SK-N-SH (cell line): ENCODE measurements around the gene ADAR. TPM values are rescaled to one million over a fixed set of nuclear protein-coding genes. Genes with fewer than 3 reads are reported as not detected.

Experiments used
- CTCF ChIA-PET: fragments of 300-600, 350-600 bp; formaldehyde crosslinking; extraction: SDS; loops from one replicate; lab custom pipeline; 2021; lab: Yijun Ruan, JAX
- POLR2A ChIA-PET: fragments of 350-600 bp; sonication (Branson Sonifier 250); formaldehyde crosslinking; extraction: SDS; loops from one replicate; lab custom pipeline; 2020; ENCODE audit warnings: antibody characterized with exemption, inconsistent platforms; lab: Yijun Ruan, JAX
- DNase-seq: peaks from one replicate; pipeline ENCODE4 v3.0.0; 2012
- H2AFZ ChIP-seq: fragments of 200-600 bp; sonication (generic); 2 replicates; pipeline ENCODE4 v1.8.1; 2016; ENCODE audit warnings: antibody characterized with exemption, mild to moderate bottlenecking, low read depth
- H3F3A ChIP-seq: fragments of 200-600 bp; sonication (generic); replicated peaks from 2 replicates; pipeline ENCODE3; 2016; ENCODE audit warnings: antibody characterized with exemption, mild to moderate bottlenecking; ENCODE audit not compliant: insufficient read depth
- H3K27ac ChIP-seq, 2 experiments: fragments of 200-500 bp in 1 of 2; fragments of 200-600 bp in 1 of 2; sonication (Bioruptor generic) in 1 of 2; sonication (generic), shearing (Covaris generic) in 1 of 2; 2 replicates each; pipeline versions ENCODE4 v1.5.1 to v1.6.1; 2014 to 2016; ENCODE audit warnings: low read depth in 2 of 2, inconsistent platforms in 1 of 2, low read length in 1 of 2, mild to moderate bottlenecking in 1 of 2, mixed read lengths in 1 of 2
- H3K27me3 ChIP-seq: fragments of 200-600 bp; sonication (generic), shearing (Covaris generic); 2 replicates; pipeline ENCODE4 v1.6.1; 2016; ENCODE audit warnings: mixed run types; ENCODE audit not compliant: insufficient read depth
- H3K36me3 ChIP-seq, 2 experiments: fragments of 200-500 bp in 1 of 2; fragments of 200-600 bp in 1 of 2; sonication (Bioruptor generic) in 1 of 2; sonication (generic) in 1 of 2; replicated peaks in 1 of 2; 2 replicates each; pipeline versions ENCODE3 to v1.5.1; 2014 to 2016; ENCODE audit warnings: low read length in 1 of 2, mild to moderate bottlenecking in 1 of 2; ENCODE audit not compliant: insufficient read depth in 2 of 2, control insufficient read depth in 1 of 2
- H3K4me1 ChIP-seq, 2 experiments: fragments of 200-500 bp in 1 of 2; fragments of 200-600 bp in 1 of 2; sonication (Bioruptor generic) in 1 of 2; sonication (generic), shearing (Covaris generic) in 1 of 2; 2 replicates each; pipeline versions ENCODE4 v1.5.1 to v1.6.1; 2014 to 2016; ENCODE audit warnings: low read depth in 1 of 2, low read length in 1 of 2, mixed run types in 1 of 2; ENCODE audit not compliant: insufficient read depth in 2 of 2, control insufficient read depth in 1 of 2
- H3K4me2 ChIP-seq: fragments of 200-600 bp; sonication (generic), shearing (Covaris generic); 2 replicates; pipeline ENCODE4 v1.6.1; 2017; ENCODE audit warnings: mixed run types
- H3K4me3 ChIP-seq, 2 experiments: fragments of 200-500 bp in 1 of 2; fragments of 200-600 bp in 1 of 2; sonication (Bioruptor generic) in 1 of 2; sonication (generic), shearing (Covaris generic) in 1 of 2; 2 replicates each; pipeline versions ENCODE4 v1.5.1 to v1.8.1; 2014 to 2016; ENCODE audit warnings: low read depth in 2 of 2, inconsistent platforms in 1 of 2, low read length in 1 of 2, mild to moderate bottlenecking in 1 of 2, mixed read lengths in 1 of 2, moderate library complexity in 1 of 2
- H3K79me2 ChIP-seq: fragments of 200-600 bp; sonication (generic); 2 replicates; pipeline ENCODE4 v1.8.1; 2017; ENCODE audit warnings: mild to moderate bottlenecking; ENCODE audit not compliant: insufficient read depth
- H3K9ac ChIP-seq: fragments of 200-600 bp; sonication (generic); 2 replicates; pipeline ENCODE4 v1.6.1; 2017; ENCODE audit warnings: mixed run types
- H3K9me2 ChIP-seq: fragments of 200-600 bp; sonication (generic); 2 replicates; pipeline ENCODE4 v1.6.1; 2017; ENCODE audit warnings: mixed run types
- H3K9me3 ChIP-seq: fragments of 200-600 bp; sonication (generic); 2 replicates; pipeline ENCODE4 v1.6.1; 2017; ENCODE audit warnings: mixed run types, mild to moderate bottlenecking, moderate library complexity
- H4K20me1 ChIP-seq: fragments of 200-600 bp; sonication (generic); 2 replicates; pipeline ENCODE4 v1.6.1; 2017; ENCODE audit warnings: mild to moderate bottlenecking, mixed run types; ENCODE audit not compliant: insufficient read depth
- ELF1 ChIP-seq: IDR thresholded peaks from 2 replicates; pipeline ENCODE4 v1.4.0; 2012
- FOSL2 ChIP-seq: IDR thresholded peaks from 2 replicates; pipeline ENCODE4 v1.4.0; 2012; ENCODE audit warnings: low read depth, mild to moderate bottlenecking, moderate library complexity, borderline replicate concordance
- GABPA ChIP-seq: IDR thresholded peaks from 2 replicates; pipeline ENCODE4 v1.4.0; 2012; ENCODE audit warnings: low read depth, mild to moderate bottlenecking
- MEF2A ChIP-seq: IDR thresholded peaks from 2 replicates; pipeline ENCODE4 v1.4.0; 2012; ENCODE audit warnings: low read depth, borderline replicate concordance
- WGBS: methylation state at CpG from one replicate; pipeline ENCODE4 v1.1.6; 2017; ENCODE audit warnings: low lambda C conversion rate; 5-methylcytosine and 5-hydroxymethylcytosine counted together
- polyA plus RNA-seq, 3 experiments: library from polyadenylated mRNA; depleted of rRNA; stranded (reverse); fragments of >200 nt; gene quantifications; 2 replicates each; pipeline ENCODE4 v1.2.3, GENCODE V29; 2012
- TF ChIP-seq, protein P1 (sequence below): fragments of 200-600 bp; sonication (generic); IDR thresholded peaks from 2 replicates; pipeline ENCODE4 v1.6.1; 2017; ENCODE audit warnings: antibody characterized with exemption, mild to moderate bottlenecking, moderate library complexity

ADAR gene
- polyA plus RNA-seq, 1 of the 3 experiments (the other 2 are of a cell fraction) = 61.1 TPM

DNA sequence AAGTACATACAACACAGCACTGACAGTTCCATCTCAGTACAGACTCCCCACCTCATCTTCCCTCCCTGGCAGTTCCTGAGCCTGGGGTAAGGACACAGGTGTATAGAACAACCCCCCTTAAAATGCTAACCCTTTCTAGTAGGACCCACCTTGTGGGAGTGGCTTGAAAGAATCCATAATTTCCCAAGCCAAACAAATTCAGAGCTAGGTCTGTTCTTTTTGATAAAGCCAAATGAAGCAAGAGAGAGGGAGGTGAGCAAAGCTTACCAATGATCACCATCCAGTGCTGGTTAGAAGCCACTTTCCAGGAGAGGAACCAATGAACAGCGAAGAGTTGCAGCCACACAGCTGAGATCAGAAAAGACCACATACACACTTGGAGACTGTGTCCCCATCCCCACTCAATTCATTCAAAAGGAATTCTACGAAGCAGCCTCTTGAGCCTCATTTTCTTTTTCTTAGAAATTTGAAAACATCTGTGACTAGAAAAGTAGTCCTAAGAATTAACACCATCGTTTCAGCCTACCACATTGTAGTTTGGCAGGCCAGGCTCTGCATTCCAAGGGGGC is 58.7 kb downstream of the ADAR start:
- TF ChIP-seq FOSL2 = no peak
- no peak for TF ChIP-seq MEF2A
- TF ChIP-seq ELF1 = no peak
- no peak overlapping the region for H3K4me3 ChIP-seq
- H2AFZ ChIP-seq = no peak overlapping the region
- H3K27me3 ChIP-seq = no peaks in the 10 kb centered on the region
- no peaks in the 10 kb centered on the region for H3K9me2 ChIP-seq
- CTCF ChIA-PET = interaction anchor here (1.2 to 7.4 kb wide), 3 partner anchors 14 to 67 kb away, joined by 3 to 187 read pairs (median 4); no protein-coding TSS in a partner anchor
- H4K20me1 ChIP-seq = no peaks in the 10 kb centered on the region
- H3F3A ChIP-seq = peaks cover 18% of the 10 kb centered on the region
- H3K79me2 ChIP-seq = peaks cover under 1% of the 10 kb centered on the region; the same call in 1 of the 2 replicates
- peaks cover 22 to 60% of the 10 kb centered on the region in 2 experiments for H3K36me3 ChIP-seq
- no peak overlapping the region; a peak in 1 of 4 replicates for H3K27ac ChIP-seq
- H3K4me1 ChIP-seq = peaks cover 0 to 22% of the 10 kb centered on the region in 2 experiments; a peak in 1 of 4 replicates
- 90% methylated on average over 3 of the region's 3 CpGs for WGBS
- no peak overlapping the region for H3K9ac ChIP-seq
- H3K4me2 ChIP-seq = no peak overlapping the region
- no peak for DNase-seq
- H3K9me3 ChIP-seq = no peaks in the 10 kb centered on the region
- POLR2A ChIA-PET = interaction anchor here (0.7 kb wide), 1 partner anchor 271 kb away, joined by 3 read pairs; no protein-coding TSS in a partner anchor

DNA sequence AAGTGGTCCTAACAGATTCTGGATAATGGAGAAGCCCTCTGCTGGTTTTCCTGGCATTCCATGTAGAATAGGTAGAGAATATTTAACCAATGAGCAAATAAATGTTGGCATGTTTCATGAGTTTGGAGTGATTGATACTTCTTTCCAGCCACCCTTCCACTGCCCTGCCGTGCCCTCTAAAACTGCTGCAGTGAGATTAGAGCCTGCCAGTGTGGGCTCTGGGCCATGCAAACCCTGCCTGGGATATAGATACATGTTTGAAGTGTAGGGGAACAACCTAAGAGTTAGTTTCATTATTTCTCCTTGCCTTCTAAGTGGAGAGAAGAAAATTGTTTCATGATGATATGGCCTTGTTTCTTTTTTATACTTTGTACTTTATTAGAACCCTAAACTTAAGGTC is 60.0 kb downstream of the ADAR start:
- Histone ChIP-seq H3K27ac (peak overlapping the region in 1 of 2 experiments; percentile 78; a peak in 2 of 4 replicates), H2AFZ (no peak overlapping the region), H3K27me3 (no peaks in the 10 kb centered on the region), H3K4me1 (peaks cover 0 to 22% of the 10 kb centered on the region in 2 experiments; a peak in 1 of 4 replicates), H3K36me3 (peaks cover 13 to 47% of the 10 kb centered on the region in 2 experiments), H3K9ac (no peak overlapping the region), H3K4me2 (no peak overlapping the region), H3K9me3 (no peaks in the 10 kb centered on the region), H3K4me3 (no peak overlapping the region), H3K79me2 (no peaks in the 10 kb centered on the region), H3F3A (peaks cover 18% of the 10 kb centered on the region), H3K9me2 (no peaks in the 10 kb centered on the region), H4K20me1 (no peaks in the 10 kb centered on the region)
- TF ChIP-seq MEF2A = no peak
- 87% methylated on average over 1 of the region's 1 CpG for WGBS
- ChIA-PET CTCF (interaction anchor here (0.5 to 7.4 kb wide), 8 partner anchors 7 to 330 kb away, joined by 3 to 187 read pairs (median 11); no protein-coding TSS in a partner anchor), POLR2A (no interaction called here)
- DNase-seq = no peak

DNA sequence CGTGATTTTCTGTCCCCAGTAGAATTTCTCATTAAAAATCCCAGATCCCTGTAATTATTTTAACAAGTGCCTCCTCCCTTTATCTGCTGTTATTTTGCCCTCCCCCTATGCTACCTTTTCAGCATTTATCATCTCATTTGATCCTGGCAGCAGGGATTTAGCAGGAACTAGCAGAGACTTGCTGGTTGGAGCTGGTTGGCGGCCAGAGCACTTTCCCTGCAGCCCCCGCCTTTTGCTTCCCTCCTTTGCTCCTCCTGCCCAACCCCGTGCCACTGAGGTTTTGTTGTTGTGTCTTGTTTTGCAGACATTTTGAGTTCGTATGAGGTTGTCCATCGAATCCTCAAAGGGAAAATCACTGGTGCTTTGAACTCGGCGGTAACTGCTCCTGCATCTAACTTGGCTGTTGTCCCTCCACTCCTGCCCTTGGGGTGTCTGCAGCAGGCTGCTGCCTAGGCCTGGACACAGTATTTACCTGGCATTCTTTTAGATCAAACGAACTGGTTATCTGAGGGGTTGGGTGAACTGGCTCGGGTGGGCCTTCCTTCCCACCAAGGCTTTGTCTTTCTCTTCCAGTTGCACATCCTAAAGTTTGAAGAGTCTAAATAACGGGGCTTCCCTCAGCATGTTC is 60.8 kb downstream of the ADAR start:
- POLR2A ChIA-PET = interaction anchor here (1.0 to 1.3 kb wide), 2 partner anchors 8 to 68 kb away, joined by 3 to 4 read pairs; no protein-coding TSS in a partner anchor
- H3K79me2 ChIP-seq = no peaks in the 10 kb centered on the region
- H3K4me1 ChIP-seq = peaks cover 0 to 22% of the 10 kb centered on the region in 2 experiments; a peak in 1 of 4 replicates
- no peaks in the 10 kb centered on the region for H3K9me3 ChIP-seq
- H3K4me3 ChIP-seq = no peak overlapping the region
- TF ChIP-seq, protein P1, sequence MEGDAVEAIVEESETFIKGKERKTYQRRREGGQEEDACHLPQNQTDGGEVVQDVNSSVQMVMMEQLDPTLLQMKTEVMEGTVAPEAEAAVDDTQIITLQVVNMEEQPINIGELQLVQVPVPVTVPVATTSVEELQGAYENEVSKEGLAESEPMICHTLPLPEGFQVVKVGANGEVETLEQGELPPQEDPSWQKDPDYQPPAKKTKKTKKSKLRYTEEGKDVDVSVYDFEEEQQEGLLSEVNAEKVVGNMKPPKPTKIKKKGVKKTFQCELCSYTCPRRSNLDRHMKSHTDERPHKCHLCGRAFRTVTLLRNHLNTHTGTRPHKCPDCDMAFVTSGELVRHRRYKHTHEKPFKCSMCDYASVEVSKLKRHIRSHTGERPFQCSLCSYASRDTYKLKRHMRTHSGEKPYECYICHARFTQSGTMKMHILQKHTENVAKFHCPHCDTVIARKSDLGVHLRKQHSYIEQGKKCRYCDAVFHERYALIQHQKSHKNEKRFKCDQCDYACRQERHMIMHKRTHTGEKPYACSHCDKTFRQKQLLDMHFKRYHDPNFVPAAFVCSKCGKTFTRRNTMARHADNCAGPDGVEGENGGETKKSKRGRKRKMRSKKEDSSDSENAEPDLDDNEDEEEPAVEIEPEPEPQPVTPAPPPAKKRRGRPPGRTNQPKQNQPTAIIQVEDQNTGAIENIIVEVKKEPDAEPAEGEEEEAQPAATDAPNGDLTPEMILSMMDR = no peak
- TF ChIP-seq GABPA = no peak
- no peak overlapping the region for H2AFZ ChIP-seq
- WGBS = 67% methylated on average over 10 of the region's 11 CpGs
- H3F3A ChIP-seq = peaks cover 18% of the 10 kb centered on the region
- H3K36me3 ChIP-seq = peaks cover 6 to 39% of the 10 kb centered on the region in 2 experiments
- no peak for DNase-seq
- H4K20me1 ChIP-seq = no peaks in the 10 kb centered on the region
- H3K9me2 ChIP-seq = no peaks in the 10 kb centered on the region
- CTCF ChIA-PET = interaction anchor here (0.6 to 7.4 kb wide), 42 partner anchors 8 to 624 kb away, joined by 3 to 187 read pairs (median 4); partner anchors contain the start of genes CHRNB2 and IL6R
- no peak overlapping the region for H3K9ac ChIP-seq
- H3K27ac ChIP-seq = peak overlapping the region in 1 of 2 experiments; percentile 78; a peak in 2 of 4 replicates
- no peaks in the 10 kb centered on the region for H3K27me3 ChIP-seq
- H3K4me2 ChIP-seq = no peak overlapping the region
